ENCODE measurements around the gene NOXO1.
A peak's percentile ranks its signal among the peaks of the same experiment; 100 is the strongest.

The NOXO1 gene

GRCh38 chr16:1929578-1930337 is 51.5 kb downstream of the NOXO1 start:
- peak overlapping the region; percentile 42 for H3K4me3 ChIP-seq (ENCODE audit: low read depth, low read length)
- peak; percentile 98 for TF ChIP-seq CTCF (IDR thresholded peaks at IDR 0.05; ENCODE audit: borderline replicate concordance, insufficient read depth, low read depth, low read length)

- peak overlapping the region; percentile 42 for H3K4me3 ChIP-seq (ENCODE audit: low read depth, low read length)
- TF ChIP-seq CTCF (IDR thresholded peaks at IDR 0.05; ENCODE audit: borderline replicate concordance, insufficient read depth, low read depth, low read length): no peak
Observed at GRCh38 chr16:1929105-1929504, 52.2 kb downstream of the NOXO1 start.

Measured in GM12875 (cell line).